H9 (cell line): Measurements from ENCODE around the gene PPP1R13B. TPM values are rescaled to one million over a fixed set of nuclear protein-coding genes. Genes with fewer than 3 reads are reported as not detected.

Experiments
- DNase-seq: peaks from one replicate; pipeline ENCODE4 v3.0.0-alpha.2; 2017
- H2AFZ ChIP-seq: one replicate; pipeline ENCODE4 v1.6.1; 2013; ENCODE audit warnings: mild to moderate bottlenecking, low read length, control low read depth, moderate library complexity
- H2AK5ac ChIP-seq: 2 replicates; pipeline ENCODE4 v1.6.1; 2013; ENCODE audit warnings: low read length, control low read depth, mixed read lengths; ENCODE audit not compliant: insufficient read length
- H2BK120ac ChIP-seq: one replicate; pipeline ENCODE4 v1.6.1; 2013; ENCODE audit warnings: low read depth, mild to moderate bottlenecking, low read length, control low read depth, inconsistent platforms; ENCODE audit not compliant: poor library complexity, severe bottlenecking
- H2BK12ac ChIP-seq: 2 replicates; pipeline ENCODE4 v1.6.1; 2013; ENCODE audit warnings: low read length, control low read depth, mixed read lengths, low read depth; ENCODE audit not compliant: insufficient read length
- H2BK15ac ChIP-seq: 2 replicates; pipeline ENCODE4 v1.6.1; 2013; ENCODE audit warnings: low read depth, low read length, control low read depth
- H2BK20ac ChIP-seq: one replicate; pipeline ENCODE4 v1.6.1; 2013; ENCODE audit warnings: low read depth, mild to moderate bottlenecking, low read length, control low read depth, inconsistent platforms; ENCODE audit not compliant: poor library complexity, severe bottlenecking
- H2BK5ac ChIP-seq: 2 replicates; pipeline ENCODE4 v1.6.1; 2013; ENCODE audit warnings: low read length, control low read depth, mixed read lengths; ENCODE audit not compliant: insufficient read length
- H3K14ac ChIP-seq: 2 replicates; pipeline ENCODE4 v1.6.1; 2013; ENCODE audit warnings: low read length, control low read depth; ENCODE audit not compliant: insufficient read depth
- H3K18ac ChIP-seq: 2 replicates; pipeline ENCODE4 v1.6.1; 2013; ENCODE audit warnings: low read depth, mild to moderate bottlenecking, mixed read lengths, low read length, control low read depth; ENCODE audit not compliant: insufficient read length
- H3K23ac ChIP-seq: 2 replicates; pipeline ENCODE4 v1.6.1; 2013; ENCODE audit warnings: low read length, control low read depth, mixed read lengths, low read depth; ENCODE audit not compliant: insufficient read length
- H3K23me2 ChIP-seq: 2 replicates; pipeline ENCODE4 v1.6.1; 2013; ENCODE audit warnings: low read depth, mild to moderate bottlenecking, mixed read lengths, low read length, control low read depth; ENCODE audit not compliant: insufficient read length, poor library complexity, severe bottlenecking
- H3K27ac ChIP-seq: 2 replicates; pipeline ENCODE4 v1.5.1; 2013; ENCODE audit warnings: low read length, control low read depth, mixed read lengths, low read depth; ENCODE audit not compliant: insufficient read length
- H3K27me3 ChIP-seq: 2 replicates; pipeline ENCODE4 v1.6.1; 2013; ENCODE audit warnings: low read length, control low read depth, inconsistent platforms; ENCODE audit not compliant: insufficient read depth
- H3K4ac ChIP-seq: 2 replicates; pipeline ENCODE4 v1.6.1; 2013; ENCODE audit warnings: low read depth, mild to moderate bottlenecking, control low read depth, inconsistent platforms, low read length, moderate library complexity
- H3K4me1 ChIP-seq: 2 replicates; pipeline ENCODE4 v1.6.1; 2013; ENCODE audit warnings: low read length, control low read depth, inconsistent platforms; ENCODE audit not compliant: insufficient read depth
- H3K4me2 ChIP-seq: 2 replicates; pipeline ENCODE4 v1.6.1; 2013; ENCODE audit warnings: low read length, control low read depth, mixed read lengths; ENCODE audit not compliant: insufficient read length, insufficient read depth
- H3K56ac ChIP-seq: 2 replicates; pipeline ENCODE4 v1.6.1; 2013; ENCODE audit warnings: low read depth, mild to moderate bottlenecking, mixed read lengths, low read length, control low read depth; ENCODE audit not compliant: insufficient read length
- H3K79me1 ChIP-seq: 2 replicates; pipeline ENCODE4 v1.6.1; 2013; ENCODE audit warnings: low read depth, mild to moderate bottlenecking, moderate library complexity, low read length, control low read depth, inconsistent platforms; ENCODE audit not compliant: insufficient read depth, poor library complexity, severe bottlenecking
- H3K79me2 ChIP-seq: 2 replicates; pipeline ENCODE4 v1.6.1; 2013; ENCODE audit warnings: low read length, control low read depth, inconsistent platforms; ENCODE audit not compliant: insufficient read depth
- H3K9ac ChIP-seq: 2 replicates; pipeline ENCODE4 v1.6.1; 2013; ENCODE audit warnings: low read length, control low read depth, mixed read lengths; ENCODE audit not compliant: insufficient read length; ENCODE audit errors: extremely low read depth
- H3K9me3 ChIP-seq: one replicate; pipeline ENCODE4 v1.6.1; 2013; ENCODE audit warnings: low read depth, low read length, inconsistent platforms; ENCODE audit not compliant: control insufficient read depth
- H3T11ph ChIP-seq: one replicate; pipeline ENCODE4 v1.6.1; 2013; ENCODE audit warnings: mild to moderate bottlenecking, low read length, control low read depth, inconsistent platforms
- H4K20me1 ChIP-seq: one replicate; pipeline ENCODE4 v1.6.1; 2013; ENCODE audit not compliant: control insufficient read depth, insufficient read length, insufficient read depth
- H4K5ac ChIP-seq: 2 replicates; pipeline ENCODE4 v1.6.1; 2013; ENCODE audit warnings: low read depth, mild to moderate bottlenecking, mixed read lengths, low read length, control low read depth; ENCODE audit not compliant: insufficient read length
- H4K8ac ChIP-seq: replicated peaks from 2 replicates; pipeline ENCODE4 v1.6.1; 2013; ENCODE audit warnings: low read length, control low read depth, mixed read lengths, low read depth; ENCODE audit not compliant: insufficient read length
- H4K91ac ChIP-seq: 2 replicates; pipeline ENCODE4 v1.6.1; 2013; ENCODE audit warnings: low read depth, mild to moderate bottlenecking, moderate library complexity, mixed read lengths, low read length, control low read depth; ENCODE audit not compliant: insufficient read length
- H3K27ac Mint-ChIP-seq, 3 experiments: 2 replicates in 2 of 3; 3 replicates in 1 of 3; pipeline ENCODE4 v1.8.0; 2020 to 2021; ENCODE audit warnings: mixed read lengths in 3 of 3, mild to moderate bottlenecking in 1 of 3, moderate library complexity in 1 of 3
- H3K27me3 Mint-ChIP-seq: 2 replicates; pipeline ENCODE4 v1.8.0; 2021; ENCODE audit warnings: low read depth, mild to moderate bottlenecking, moderate library complexity, mixed read lengths
- H3K36me3 Mint-ChIP-seq, 3 experiments: 2 replicates in 2 of 3; 3 replicates in 1 of 3; pipeline ENCODE4 v1.8.0; 2020 to 2021; ENCODE audit warnings: low read depth in 3 of 3, mixed read lengths in 3 of 3; ENCODE audit not compliant: insufficient read depth in 1 of 3
- H3K4me1 Mint-ChIP-seq, 2 experiments: 2 replicates each; pipeline ENCODE4 v1.8.0; 2020; ENCODE audit warnings: mixed read lengths in 2 of 2
- H3K4me3 Mint-ChIP-seq, 2 experiments: 2 replicates in 1 of 2; 3 replicates in 1 of 2; pipeline ENCODE4 v1.8.0; 2020 to 2021; ENCODE audit warnings: mild to moderate bottlenecking in 2 of 2, mixed read lengths in 2 of 2, moderate library complexity in 1 of 2
- H3K9me3 Mint-ChIP-seq, 2 experiments: 2 replicates in 1 of 2; 3 replicates in 1 of 2; pipeline ENCODE4 v1.8.0; 2020; ENCODE audit warnings: mild to moderate bottlenecking in 2 of 2, mixed read lengths in 2 of 2, moderate library complexity in 1 of 2
- WGBS: extraction: QIAGEN DNeasy Blood & Tissue Kit; methylation state at CpG from one replicate; pipeline ENCODE4 v1.1.7; 2013; ENCODE audit warnings: missing lambda C conversion rate, low lambda C conversion rate, mixed read lengths; ENCODE audit not compliant: insufficient read length; ENCODE audit errors: extremely low coverage; 5-methylcytosine and 5-hydroxymethylcytosine counted together
- total RNA-seq: library from RNA; stranded (reverse); gene quantifications from 2 replicates; pipeline ENCODE4 v1.2.1, GENCODE V29; 2021
- TF ChIP-seq, protein P1 (sequence below): fragments of 200-600 bp; sonication (generic); conservative IDR thresholded peaks from 3 replicates; pipeline ENCODE4 v1.8.0; 2021; ENCODE audit warnings: antibody characterized with exemption, mild to moderate bottlenecking

PPP1R13B gene
- total RNA-seq, 1 experiment from 2014 or later: 6.0 TPM

GRCh38 chr14:103723748-103724081, 123.7 kb downstream of the PPP1R13B start:
- no peak overlapping the region for H2BK15ac ChIP-seq
- H3K9ac ChIP-seq: no peak overlapping the region
- H4K91ac ChIP-seq: no peak overlapping the region
- no peak overlapping the region for H3K14ac ChIP-seq
- H3K27me3 Mint-ChIP-seq: no peaks in the 10 kb centered on the region
- H3K4me3 Mint-ChIP-seq: no peak overlapping the region
- H3K79me1 ChIP-seq: peaks cover 8% of the 10 kb centered on the region
- no peaks in the 10 kb centered on the region for H3K9me3 Mint-ChIP-seq
- no peak overlapping the region for H2AK5ac ChIP-seq
- H3K79me2 ChIP-seq: no peaks in the 10 kb centered on the region; the same call in 1 of the 2 replicates
- no peaks in the 10 kb centered on the region; the same call in 1 of the 2 replicates for H3K4me1 ChIP-seq
- H3K36me3 Mint-ChIP-seq: peaks cover 0 to 5% (median 3%) of the 10 kb centered on the region in 3 experiments; a peak in 5 of 7 replicates
- H3K23me2 ChIP-seq: no peaks in the 10 kb centered on the region
- H4K5ac ChIP-seq: no peak overlapping the region
- H3K23ac ChIP-seq: no peak overlapping the region
- no peak overlapping the region for H4K8ac ChIP-seq
- no peak overlapping the region for H3K4me2 ChIP-seq
- no peak overlapping the region for H2AFZ ChIP-seq
- no CpG with 5 or more reads among the region's 7 CpGs for WGBS
- no peak overlapping the region for H2BK120ac ChIP-seq
- no peak overlapping the region for H3T11ph ChIP-seq
- no peak overlapping the region for H3K56ac ChIP-seq
- H4K20me1 ChIP-seq: no peaks in the 10 kb centered on the region
- no peak for DNase-seq
- TF ChIP-seq, protein P1, sequence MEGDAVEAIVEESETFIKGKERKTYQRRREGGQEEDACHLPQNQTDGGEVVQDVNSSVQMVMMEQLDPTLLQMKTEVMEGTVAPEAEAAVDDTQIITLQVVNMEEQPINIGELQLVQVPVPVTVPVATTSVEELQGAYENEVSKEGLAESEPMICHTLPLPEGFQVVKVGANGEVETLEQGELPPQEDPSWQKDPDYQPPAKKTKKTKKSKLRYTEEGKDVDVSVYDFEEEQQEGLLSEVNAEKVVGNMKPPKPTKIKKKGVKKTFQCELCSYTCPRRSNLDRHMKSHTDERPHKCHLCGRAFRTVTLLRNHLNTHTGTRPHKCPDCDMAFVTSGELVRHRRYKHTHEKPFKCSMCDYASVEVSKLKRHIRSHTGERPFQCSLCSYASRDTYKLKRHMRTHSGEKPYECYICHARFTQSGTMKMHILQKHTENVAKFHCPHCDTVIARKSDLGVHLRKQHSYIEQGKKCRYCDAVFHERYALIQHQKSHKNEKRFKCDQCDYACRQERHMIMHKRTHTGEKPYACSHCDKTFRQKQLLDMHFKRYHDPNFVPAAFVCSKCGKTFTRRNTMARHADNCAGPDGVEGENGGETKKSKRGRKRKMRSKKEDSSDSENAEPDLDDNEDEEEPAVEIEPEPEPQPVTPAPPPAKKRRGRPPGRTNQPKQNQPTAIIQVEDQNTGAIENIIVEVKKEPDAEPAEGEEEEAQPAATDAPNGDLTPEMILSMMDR: no peak
- H3K27me3 ChIP-seq: no peaks in the 10 kb centered on the region
- peak overlapping the region in 1 of 3 experiments; percentile 81; a peak in 1 of 7 replicates for H3K27ac Mint-ChIP-seq
- H3K18ac ChIP-seq: no peak overlapping the region
- no peak overlapping the region for H3K4ac ChIP-seq
- no peak overlapping the region for H3K27ac ChIP-seq
- peaks cover 0 to 6% of the 10 kb centered on the region in 2 experiments; a peak in 2 of 4 replicates for H3K4me1 Mint-ChIP-seq
- no peak overlapping the region for H2BK5ac ChIP-seq
- H3K9me3 ChIP-seq: no peaks in the 10 kb centered on the region
- no peak overlapping the region for H2BK12ac ChIP-seq
- H2BK20ac ChIP-seq: no peak overlapping the region
